DOHH2 (cell line): ENCODE data around the gene GIMAP4.

Source experiments
- EZH2phosphoT487 ChIP-seq: fragments of 200-600 bp; sonication (generic); IDR thresholded peaks from 2 replicates; pipeline ENCODE4 v1.6.1; 2017; ENCODE audit warnings: borderline replicate concordance, mild to moderate bottlenecking, antibody characterized with exemption, low read length, moderate library complexity, mixed read lengths
- TF ChIP-seq, protein P1 (sequence below): fragments of 200-600 bp; sonication (generic); IDR thresholded peaks from one replicate; pipeline ENCODE4 v1.5.1; 2014; ENCODE audit warnings: antibody characterized with exemption, mild to moderate bottlenecking, low read depth, low read length; ENCODE audit not compliant: poor library complexity, severe bottlenecking

DNA sequence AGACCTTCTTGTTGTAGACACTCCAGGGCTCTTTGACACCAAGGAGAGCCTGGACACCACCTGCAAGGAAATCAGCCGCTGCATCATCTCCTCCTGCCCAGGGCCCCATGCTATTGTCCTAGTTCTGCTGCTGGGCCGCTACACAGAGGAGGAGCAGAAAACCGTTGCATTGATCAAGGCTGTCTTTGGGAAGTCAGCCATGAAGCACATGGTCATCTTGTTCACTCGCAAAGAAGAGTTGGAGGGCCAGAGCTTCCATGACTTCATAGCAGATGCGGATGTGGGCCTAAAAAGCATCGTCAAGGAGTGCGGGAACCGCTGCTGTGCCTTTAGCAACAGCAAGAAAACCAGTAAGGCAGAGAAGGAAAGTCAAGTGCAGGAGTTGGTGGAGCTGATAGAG lies 47.0 kb upstream of the GIMAP4 start:
- TF ChIP-seq, protein P1, sequence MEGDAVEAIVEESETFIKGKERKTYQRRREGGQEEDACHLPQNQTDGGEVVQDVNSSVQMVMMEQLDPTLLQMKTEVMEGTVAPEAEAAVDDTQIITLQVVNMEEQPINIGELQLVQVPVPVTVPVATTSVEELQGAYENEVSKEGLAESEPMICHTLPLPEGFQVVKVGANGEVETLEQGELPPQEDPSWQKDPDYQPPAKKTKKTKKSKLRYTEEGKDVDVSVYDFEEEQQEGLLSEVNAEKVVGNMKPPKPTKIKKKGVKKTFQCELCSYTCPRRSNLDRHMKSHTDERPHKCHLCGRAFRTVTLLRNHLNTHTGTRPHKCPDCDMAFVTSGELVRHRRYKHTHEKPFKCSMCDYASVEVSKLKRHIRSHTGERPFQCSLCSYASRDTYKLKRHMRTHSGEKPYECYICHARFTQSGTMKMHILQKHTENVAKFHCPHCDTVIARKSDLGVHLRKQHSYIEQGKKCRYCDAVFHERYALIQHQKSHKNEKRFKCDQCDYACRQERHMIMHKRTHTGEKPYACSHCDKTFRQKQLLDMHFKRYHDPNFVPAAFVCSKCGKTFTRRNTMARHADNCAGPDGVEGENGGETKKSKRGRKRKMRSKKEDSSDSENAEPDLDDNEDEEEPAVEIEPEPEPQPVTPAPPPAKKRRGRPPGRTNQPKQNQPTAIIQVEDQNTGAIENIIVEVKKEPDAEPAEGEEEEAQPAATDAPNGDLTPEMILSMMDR = no peak
- TF ChIP-seq EZH2phosphoT487 = no peak
